HepG2 (cell line): ENCODE data around the gene ITPK1. TPM values are rescaled to one million over a fixed set of nuclear protein-coding genes. Genes with fewer than 3 reads are reported as not detected.

Experiments used
- ATAC-seq: fragments of 200-7000 bp; cut with Tn5 transposase; 3 replicates; pipeline ENCODE4 v1.9.1; 2020; ENCODE audit warnings: mild to moderate bottlenecking, moderate library complexity
- BruUV-seq: library from RNA; stranded (reverse); fragments of 400-500 nt; replicated peaks from 2 replicates; lab custom pipeline; 2021; lab: Mats Ljungman, UMichigan
- CTCF ChIA-PET: fragments of 300-600 bp; formaldehyde crosslinking; extraction: SDS; loops from one replicate; lab custom pipeline; 2021; ENCODE audit warnings: low total read pairs, inconsistent platforms, low intra/inter-chr PET ratio; lab: Yijun Ruan, JAX
- POLR2A ChIA-PET: fragments of 350-600 bp; sonication (Branson Sonifier 250); formaldehyde crosslinking; loops from one replicate; lab custom pipeline; 2020; ENCODE audit warnings: antibody characterized with exemption, inconsistent platforms; lab: Yijun Ruan, JAX
- DNase-seq: peaks from one replicate; pipeline ENCODE4 v3.0.0-alpha.2; 2015; ENCODE audit warnings: low spot score
- FAIRE-seq: peaks from 3 replicates; lab custom pipeline; 2011; peaks lifted over from hg19 to GRCh38; lab: Jason Lieb, UNC
- H2AFZ ChIP-seq: one replicate; pipeline ENCODE4 v1.6.1; 2011; ENCODE audit warnings: low read length, inconsistent platforms
- H3K27ac ChIP-seq: fragments of 300-600 bp; 3 replicates; pipeline ENCODE4 v1.8.0; 2011; ENCODE audit warnings: mixed run types, mild to moderate bottlenecking, mixed read lengths, low read length, inconsistent platforms; ENCODE audit not compliant: insufficient read depth; ENCODE audit errors: extremely low read length
- H3K27me3 ChIP-seq, 2 experiments: fragments of 200-600 bp in 1 of 2; 2 replicates in 1 of 2; 3 replicates in 1 of 2; pipeline versions ENCODE4 v1.6.0 to v1.8.0; 2011; ENCODE audit warnings: low read length in 2 of 2, mild to moderate bottlenecking in 2 of 2, moderate library complexity in 2 of 2, inconsistent platforms in 1 of 2; ENCODE audit not compliant: insufficient read depth in 2 of 2, control insufficient read depth in 1 of 2
- H3K36me3 ChIP-seq, 2 experiments: fragments of 200-600 bp in 1 of 2; replicated peaks in 1 of 2; 2 replicates in 1 of 2; 3 replicates in 1 of 2; pipeline versions ENCODE4 v1.5.1 to v1.8.0; 2011; ENCODE audit warnings: low read length in 2 of 2, inconsistent platforms in 1 of 2; ENCODE audit not compliant: insufficient read depth in 2 of 2, control insufficient read depth in 1 of 2
- H3K4me1 ChIP-seq: 2 replicates; pipeline ENCODE4 v1.5.1; 2012; ENCODE audit warnings: low read length, inconsistent platforms; ENCODE audit not compliant: insufficient read depth
- H3K4me2 ChIP-seq: 2 replicates; pipeline ENCODE4 v1.6.0; 2011; ENCODE audit warnings: low read depth, low read length, inconsistent platforms
- H3K4me3 ChIP-seq, 3 experiments: fragments of 200-600 bp in 1 of 3; sonication (generic), shearing (Covaris generic) in 1 of 3; replicated peaks in 1 of 3; 2 replicates each; pipeline ENCODE4 v1.5.1; 2011 to 2016; ENCODE audit warnings: low read length in 3 of 3, inconsistent platforms in 2 of 3, low read depth in 2 of 3, mild to moderate bottlenecking in 2 of 3, control low read depth in 1 of 3, mixed read lengths in 1 of 3; ENCODE audit not compliant: insufficient read depth in 1 of 3
- H3K79me2 ChIP-seq: one replicate; pipeline ENCODE4 v1.6.1; 2011; ENCODE audit warnings: low read length, inconsistent platforms; ENCODE audit not compliant: insufficient read depth
- H3K9ac ChIP-seq: 2 replicates; pipeline ENCODE4 v1.6.0; 2011; ENCODE audit warnings: mild to moderate bottlenecking, low read depth, low read length, inconsistent platforms; ENCODE audit not compliant: insufficient read depth
- H3K9me3 ChIP-seq: 2 replicates; pipeline ENCODE4 v1.5.1; 2012; ENCODE audit warnings: mild to moderate bottlenecking, low read length
- H4K20me1 ChIP-seq: 2 replicates; pipeline ENCODE4 v1.6.0; 2011; ENCODE audit warnings: inconsistent platforms, mild to moderate bottlenecking, low read length, moderate library complexity; ENCODE audit not compliant: insufficient read depth
- CHCHD3 ChIP-seq: sonication (generic); formaldehyde crosslinking; IDR thresholded peaks from 2 replicates; pipeline ENCODE4 v1.8.0; 2022; ENCODE audit warnings: mild to moderate bottlenecking, missing genetic modification reagents, moderate library complexity
- GZF1 ChIP-seq: sonication (generic); formaldehyde crosslinking; IDR thresholded peaks from 2 replicates; pipeline ENCODE4 v1.5.1; 2020; ENCODE audit warnings: mild to moderate bottlenecking, missing genetic modification reagents
- HHEX ChIP-seq: IDR thresholded peaks from 2 replicates; pipeline ENCODE4 v1.6.1; 2016; ENCODE audit warnings: control low read depth
- HMG20A ChIP-seq: IDR thresholded peaks from 2 replicates; pipeline ENCODE4 v1.6.1; 2016; ENCODE audit warnings: borderline replicate concordance
- JUND ChIP-seq: sonication (generic); formaldehyde crosslinking; IDR thresholded peaks from 2 replicates; pipeline ENCODE4 v1.8.0; 2022; ENCODE audit warnings: mild to moderate bottlenecking, missing genetic modification reagents
- NRL ChIP-seq: sonication (generic); formaldehyde crosslinking; IDR thresholded peaks from 2 replicates; pipeline ENCODE4 v1.5.0; 2020; ENCODE audit warnings: missing genetic modification reagents, mild to moderate bottlenecking, moderate library complexity, borderline replicate concordance
- POLR2AphosphoS2 ChIP-seq: IDR thresholded peaks from 2 replicates; pipeline ENCODE4 v1.6.1; 2011; ENCODE audit warnings: low read depth, low read length, improper control_type of control experiment
- RARA ChIP-seq: IDR thresholded peaks from 2 replicates; pipeline ENCODE4 v1.6.1; 2016; ENCODE audit warnings: missing genetic modification reagents, missing compliant biosample characterization
- SIX4 ChIP-seq: sonication (generic); formaldehyde crosslinking; IDR thresholded peaks from 2 replicates; pipeline ENCODE4 v1.4.0; 2020; ENCODE audit warnings: missing genetic modification reagents
- SMAD3 ChIP-seq: sonication (generic); formaldehyde crosslinking; IDR thresholded peaks from 2 replicates; pipeline ENCODE4 v1.4.0; 2020; ENCODE audit warnings: missing genetic modification reagents
- ZBTB20 ChIP-seq: sonication (generic); formaldehyde crosslinking; IDR thresholded peaks from 2 replicates; pipeline ENCODE4 v1.8.1; 2023; ENCODE audit warnings: missing genetic modification reagents, low read depth, mild to moderate bottlenecking, borderline replicate concordance
- ZNF230 ChIP-seq: sonication (generic); formaldehyde crosslinking; IDR thresholded peaks from 2 replicates; pipeline ENCODE4 v1.4.0; 2020; ENCODE audit warnings: mild to moderate bottlenecking, missing genetic modification reagents
- ZNF234 ChIP-seq: sonication (generic); formaldehyde crosslinking; conservative IDR thresholded peaks from 2 replicates; pipeline ENCODE4 v1.5.1; 2020; ENCODE audit warnings: mild to moderate bottlenecking, missing genetic modification reagents
- ZNF383 ChIP-seq: sonication (generic); formaldehyde crosslinking; IDR thresholded peaks from 2 replicates; pipeline ENCODE4 v1.4.0; 2020; ENCODE audit warnings: missing genetic modification reagents, mild to moderate bottlenecking, borderline replicate concordance
- ZNF557 ChIP-seq: sonication (generic); formaldehyde crosslinking; IDR thresholded peaks from 2 replicates; pipeline ENCODE4 v1.4.0; 2020; ENCODE audit warnings: missing genetic modification reagents
- ZNF567 ChIP-seq: sonication (generic); formaldehyde crosslinking; IDR thresholded peaks from 2 replicates; pipeline ENCODE4 v1.8.1; 2023; ENCODE audit warnings: mild to moderate bottlenecking, missing genetic modification reagents, borderline replicate concordance
- ZNF777 ChIP-seq: sonication (generic); formaldehyde crosslinking; IDR thresholded peaks from 2 replicates; pipeline ENCODE4 v1.4.0; 2020; ENCODE audit warnings: missing genetic modification reagents
- WGBS: methylation state at CpG from one replicate; pipeline ENCODE4 v1.1.6; 2017; ENCODE audit warnings: low lambda C conversion rate; 5-methylcytosine and 5-hydroxymethylcytosine counted together
- in situ Hi-C: cut with HindIII; loops from 2 replicates; pipeline ENCODE4 v1.10.0; 2017; ENCODE audit warnings: low pct_unique_long_range_greater_than_20kb; ENCODE audit not compliant: extremely low pct_ligation_motif_present
- intact Hi-C: fragments of 100-400 bp; cut with micrococcal nuclease; formaldehyde crosslinking; loops from one replicate; pipeline ENCODE4 v1.10.0; 2022; ENCODE audit not compliant: unreplicated experiment
- polyA plus RNA-seq, 8 experiments: library from polyadenylated mRNA; depleted of rRNA in 3 of 8; stranded (reverse) in 7 of 8; unstranded in 1 of 8; fragments of >200 nt; fragmentation: Illumina TruSeq in 4 of 8; extraction: Trizol in 4 of 8; gene quantifications; 2 replicates each; pipeline versions ENCODE4 v1.2.1 to v1.2.3, GENCODE V29; 2011 to 2016; ENCODE audit warnings: low read depth in 4 of 8, missing spikeins in 1 of 8, mixed read lengths in 1 of 8; ENCODE audit not compliant: insufficient read depth in 1 of 8
- total RNA-seq, 5 experiments: library from RNA; depleted of rRNA; stranded (reverse); fragments of >200 nt; fragmentation: Illumina TruSeq; extraction: Trizol; gene quantifications; 2 replicates each; pipeline ENCODE4 v1.2.3, GENCODE V29; 2016; ENCODE audit warnings: low read depth in 1 of 5
- TF ChIP-seq, protein P1 (sequence below): sonication (generic); formaldehyde crosslinking; IDR thresholded peaks from 2 replicates; pipeline ENCODE4 v1.8.0; 2022; ENCODE audit warnings: mild to moderate bottlenecking, missing genetic modification reagents; ENCODE audit not compliant: insufficient replicate concordance
- TF ChIP-seq, protein P2 (sequence below): sonication (generic); formaldehyde crosslinking; IDR thresholded peaks from 2 replicates; pipeline ENCODE4 v1.4.0; 2020; ENCODE audit warnings: missing genetic modification reagents

Gene ITPK1
- total and polyA plus RNA-seq, 2 of the 13 experiments (the other 11 are each of a cell fraction or from before 2014, with no cell fraction given): 20.5 to 47.5 TPM

DNA sequence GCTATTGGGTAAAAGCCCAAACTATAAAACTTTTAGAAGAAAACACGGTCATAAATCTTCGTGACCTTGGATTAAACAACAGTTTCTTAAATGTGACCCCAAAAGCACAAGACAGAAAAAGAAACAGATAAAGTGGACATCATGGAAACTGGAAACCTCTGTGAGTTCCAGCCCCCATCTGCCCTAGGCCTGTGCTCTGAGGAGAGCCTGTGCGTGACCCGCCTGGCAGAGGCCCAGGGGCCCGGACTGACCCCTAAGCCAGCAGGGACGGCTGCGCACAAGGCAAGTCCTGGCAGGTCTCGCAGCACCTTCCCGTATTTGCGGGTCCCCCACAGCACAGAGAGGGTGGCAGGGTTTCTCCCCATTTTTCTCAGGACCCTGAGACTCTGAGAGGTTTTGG is 116.8 kb downstream of the ITPK1 start:
- Histone ChIP-seq H2AFZ (no peak overlapping the region), H3K9me3 (no peaks in the 10 kb centered on the region), H3K4me1 (peaks cover 43% of the 10 kb centered on the region), H3K27ac (no peak overlapping the region), H3K27me3 (no peaks in the 10 kb centered on the region), H3K36me3 (0 out of 5 replicates have a peak, but pooled peaks cover 0 to 2% of the 10 kb centered on the region in 2 experiments), H4K20me1 (no peaks in the 10 kb centered on the region), H3K4me3 (no peak overlapping the region), H3K79me2 (no peaks in the 10 kb centered on the region), H3K4me2 (no peak overlapping the region), H3K9ac (no peak overlapping the region)
- POLR2A ChIA-PET: no interaction called here
- no peak for ATAC-seq
- 99% methylated on average over 7 of the region's 10 CpGs for WGBS
- in situ Hi-C loops: no loop called here
- BruUV-seq: no TSS peak
- FAIRE-seq: no peak
- TF ChIP-seq ZNF567 (CRISPR knock-in tag): no peak
- TF ChIP-seq SMAD3 (CRISPR knock-in tag): no peak
- TF ChIP-seq ZNF230: no peak
- no peak for TF ChIP-seq HMG20A (CRISPR knock-in tag)
- no peak for TF ChIP-seq ZNF383 (CRISPR knock-in tag)
- TF ChIP-seq CHCHD3 (CRISPR knock-in tag): no peak
- TF ChIP-seq SIX4 (CRISPR knock-in tag): no peak
- no peak for TF ChIP-seq ZBTB20 (CRISPR knock-in tag)
- TF ChIP-seq GZF1 (CRISPR knock-in tag): no peak
- no peak for TF ChIP-seq ZNF777 (CRISPR knock-in tag)
- no peak for TF ChIP-seq POLR2AphosphoS2
- TF ChIP-seq ZNF234: no peak
- TF ChIP-seq ZNF557 (CRISPR knock-in tag): no peak
- TF ChIP-seq NRL (CRISPR knock-in tag): no peak
- no peak for TF ChIP-seq JUND (CRISPR knock-in tag)
- no peak for TF ChIP-seq HHEX (CRISPR knock-in tag)
- TF ChIP-seq, protein P1, sequence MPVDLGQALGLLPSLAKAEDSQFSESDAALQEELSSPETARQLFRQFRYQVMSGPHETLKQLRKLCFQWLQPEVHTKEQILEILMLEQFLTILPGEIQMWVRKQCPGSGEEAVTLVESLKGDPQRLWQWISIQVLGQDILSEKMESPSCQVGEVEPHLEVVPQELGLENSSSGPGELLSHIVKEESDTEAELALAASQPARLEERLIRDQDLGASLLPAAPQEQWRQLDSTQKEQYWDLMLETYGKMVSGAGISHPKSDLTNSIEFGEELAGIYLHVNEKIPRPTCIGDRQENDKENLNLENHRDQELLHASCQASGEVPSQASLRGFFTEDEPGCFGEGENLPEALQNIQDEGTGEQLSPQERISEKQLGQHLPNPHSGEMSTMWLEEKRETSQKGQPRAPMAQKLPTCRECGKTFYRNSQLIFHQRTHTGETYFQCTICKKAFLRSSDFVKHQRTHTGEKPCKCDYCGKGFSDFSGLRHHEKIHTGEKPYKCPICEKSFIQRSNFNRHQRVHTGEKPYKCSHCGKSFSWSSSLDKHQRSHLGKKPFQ (CRISPR knock-in tag): no peak
- TF ChIP-seq, protein P2, sequence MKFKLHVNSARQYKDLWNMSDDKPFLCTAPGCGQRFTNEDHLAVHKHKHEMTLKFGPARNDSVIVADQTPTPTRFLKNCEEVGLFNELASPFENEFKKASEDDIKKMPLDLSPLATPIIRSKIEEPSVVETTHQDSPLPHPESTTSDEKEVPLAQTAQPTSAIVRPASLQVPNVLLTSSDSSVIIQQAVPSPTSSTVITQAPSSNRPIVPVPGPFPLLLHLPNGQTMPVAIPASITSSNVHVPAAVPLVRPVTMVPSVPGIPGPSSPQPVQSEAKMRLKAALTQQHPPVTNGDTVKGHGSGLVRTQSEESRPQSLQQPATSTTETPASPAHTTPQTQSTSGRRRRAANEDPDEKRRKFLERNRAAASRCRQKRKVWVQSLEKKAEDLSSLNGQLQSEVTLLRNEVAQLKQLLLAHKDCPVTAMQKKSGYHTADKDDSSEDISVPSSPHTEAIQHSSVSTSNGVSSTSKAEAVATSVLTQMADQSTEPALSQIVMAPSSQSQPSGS: no peak
- TF ChIP-seq RARA (CRISPR knock-in tag): no peak
- DNase-seq: no peak
- intact Hi-C loops: no loop called here
- CTCF ChIA-PET: no interaction called here
